ENCODE results near the gene FHIT. TPM values are rescaled to one million over a fixed set of nuclear protein-coding genes. Genes with fewer than 3 reads are reported as not detected.
A peak's percentile ranks its signal among the peaks of the same experiment; 100 is the strongest.

Gene FHIT
- polyA plus RNA-seq, 1 donor from 2014 or later: 17.3 TPM

GRCh38 chr3:59734061-59734460, 1517.2 kb downstream of the FHIT start:
- Mint-ChIP-seq H3K9me3 (no peaks in the 10 kb centered on the region), H3K36me3 (no peaks in the 10 kb centered on the region), H3K27me3 (peaks cover 2% of the 10 kb centered on the region), H3K4me3 (no peak overlapping the region), H3K27ac (no peak overlapping the region), H3K4me1 (peaks cover 6 to 11% (median 8%) of the 10 kb centered on the region in 3 donors)

- H3K4me1 Mint-ChIP-seq: peaks cover 6 to 11% (median 8%) of the 10 kb centered on the region in 3 donors
- peaks cover 2% of the 10 kb centered on the region for H3K27me3 Mint-ChIP-seq
- H3K27ac Mint-ChIP-seq: no peak overlapping the region
- no peak overlapping the region for H3K4me3 Mint-ChIP-seq
- no peaks in the 10 kb centered on the region for H3K9me3 Mint-ChIP-seq
- H3K36me3 Mint-ChIP-seq: no peaks in the 10 kb centered on the region
Measured at GRCh38 chr3:59733041-59733809, 1518.0 kb downstream of the FHIT start.

GRCh38 chr3:59731943-59732342, 1519.3 kb downstream of the FHIT start:
- H3K4me3 Mint-ChIP-seq: peak overlapping the region in 1 of 4 donors; percentile 18
- no peaks in the 10 kb centered on the region for H3K9me3 Mint-ChIP-seq
- no peak overlapping the region for H3K27ac Mint-ChIP-seq

GRCh38 chr3:59730591-59730990, 1520.7 kb downstream of the FHIT start:
- Mint-ChIP-seq H3K27ac (no peak overlapping the region), H3K4me3 (no peak overlapping the region), H3K27me3 (peaks cover 2% of the 10 kb centered on the region)

More at GRCh38 chr3:59731943-59732342, 1519.3 kb downstream of the FHIT start:
- Mint-ChIP-seq H3K36me3 (no peaks in the 10 kb centered on the region), H3K4me1 (peaks cover 6 to 11% (median 8%) of the 10 kb centered on the region in 3 donors), H3K27me3 (peaks cover 2% of the 10 kb centered on the region)

GRCh38 chr3:59728587-59728908, 1522.7 kb downstream of the FHIT start:
- no peak overlapping the region for H3K4me3 Mint-ChIP-seq
- H3K27me3 Mint-ChIP-seq: peaks cover 2% of the 10 kb centered on the region
- peaks cover 6 to 11% (median 8%) of the 10 kb centered on the region in 3 donors for H3K4me1 Mint-ChIP-seq
- no peak overlapping the region for H3K27ac Mint-ChIP-seq
- peaks cover 0 to 4% (median 0%) of the 10 kb centered on the region in 3 donors for H3K9me3 Mint-ChIP-seq
- H3K36me3 Mint-ChIP-seq: no peaks in the 10 kb centered on the region

More at GRCh38 chr3:59730591-59730990, 1520.7 kb downstream of the FHIT start:
- Mint-ChIP-seq H3K9me3 (no peaks in the 10 kb centered on the region), H3K36me3 (no peaks in the 10 kb centered on the region), H3K4me1 (peaks cover 6 to 11% (median 8%) of the 10 kb centered on the region in 3 donors)

GRCh38 chr3:59727902-59728586, 1523.2 kb downstream of the FHIT start:
- peaks cover 6 to 11% (median 8%) of the 10 kb centered on the region in 3 donors for H3K4me1 Mint-ChIP-seq
- H3K27me3 Mint-ChIP-seq: peaks cover 2% of the 10 kb centered on the region
- H3K27ac Mint-ChIP-seq: no peak overlapping the region
- peaks cover 0 to 4% (median 0%) of the 10 kb centered on the region in 3 donors for H3K9me3 Mint-ChIP-seq
- H3K36me3 Mint-ChIP-seq: no peaks in the 10 kb centered on the region
- H3K4me3 Mint-ChIP-seq: no peak overlapping the region

GRCh38 chr3:59726279-59726678, 1525.0 kb downstream of the FHIT start:
- Mint-ChIP-seq H3K27ac (no peak overlapping the region), H3K4me1 (no peaks in the 10 kb centered on the region), H3K36me3 (no peaks in the 10 kb centered on the region), H3K27me3 (no peaks in the 10 kb centered on the region), H3K4me3 (no peak overlapping the region), H3K9me3 (peaks cover 0 to 4% (median 0%) of the 10 kb centered on the region in 3 donors)

- H3K27me3 Mint-ChIP-seq: no peaks in the 10 kb centered on the region
Measured at GRCh38 chr3:59717679-59718205, 1533.5 kb downstream of the FHIT start.

GRCh38 chr3:59714066-59714465, 1537.2 kb downstream of the FHIT start:
- Mint-ChIP-seq H3K36me3 (no peaks in the 10 kb centered on the region), H3K27me3 (peaks cover 3% of the 10 kb centered on the region), H3K9me3 (peaks cover 2 to 7% (median 7%) of the 10 kb centered on the region in 3 donors), H3K4me1 (no peaks in the 10 kb centered on the region), H3K27ac (no peak overlapping the region), H3K4me3 (no peak overlapping the region)

More at GRCh38 chr3:59717679-59718205, 1533.5 kb downstream of the FHIT start:
- H3K36me3 Mint-ChIP-seq: no peaks in the 10 kb centered on the region
- no peaks in the 10 kb centered on the region for H3K4me1 Mint-ChIP-seq
- no peak overlapping the region for H3K4me3 Mint-ChIP-seq
- H3K9me3 Mint-ChIP-seq: peaks cover 2 to 7% (median 6%) of the 10 kb centered on the region in 3 donors
- H3K27ac Mint-ChIP-seq: no peak overlapping the region

GRCh38 chr3:59710554-59710953, 1540.7 kb downstream of the FHIT start:
- H3K9me3 Mint-ChIP-seq: peaks cover 2 to 10% (median 7%) of the 10 kb centered on the region in 3 donors
- no peaks in the 10 kb centered on the region for H3K4me1 Mint-ChIP-seq
- peaks cover 3% of the 10 kb centered on the region for H3K27me3 Mint-ChIP-seq
- H3K36me3 Mint-ChIP-seq: no peaks in the 10 kb centered on the region
- no peak overlapping the region for H3K27ac Mint-ChIP-seq
- H3K4me3 Mint-ChIP-seq: no peak overlapping the region

GRCh38 chr3:59709702-59710553, 1541.3 kb downstream of the FHIT start:
- H3K4me3 Mint-ChIP-seq: no peak overlapping the region
- peaks cover 3% of the 10 kb centered on the region for H3K27me3 Mint-ChIP-seq
- no peaks in the 10 kb centered on the region for H3K36me3 Mint-ChIP-seq
- peaks cover 2 to 10% (median 7%) of the 10 kb centered on the region in 3 donors for H3K9me3 Mint-ChIP-seq
- H3K4me1 Mint-ChIP-seq: no peaks in the 10 kb centered on the region
- no peak overlapping the region for H3K27ac Mint-ChIP-seq

- no peak overlapping the region for H3K4me3 Mint-ChIP-seq
- no peak overlapping the region for H3K27ac Mint-ChIP-seq
- no peaks in the 10 kb centered on the region for H3K36me3 Mint-ChIP-seq
- H3K9me3 Mint-ChIP-seq: peaks cover 0 to 8% (median 4%) of the 10 kb centered on the region in 3 donors
- peaks cover 3% of the 10 kb centered on the region for H3K27me3 Mint-ChIP-seq
- no peaks in the 10 kb centered on the region for H3K4me1 Mint-ChIP-seq
Measured at GRCh38 chr3:59708202-59708601, 1543.0 kb downstream of the FHIT start.

- no peaks in the 10 kb centered on the region for H3K36me3 Mint-ChIP-seq
- H3K27ac Mint-ChIP-seq: no peak overlapping the region
- H3K4me3 Mint-ChIP-seq: no peak overlapping the region
- H3K27me3 Mint-ChIP-seq: no peaks in the 10 kb centered on the region
- H3K4me1 Mint-ChIP-seq: peaks cover 0 to 1% (median 0%) of the 10 kb centered on the region in 3 donors
- peaks cover 0 to 3% (median 0%) of the 10 kb centered on the region in 3 donors for H3K9me3 Mint-ChIP-seq
Measured at GRCh38 chr3:59704292-59704691, 1547.0 kb downstream of the FHIT start.

GRCh38 chr3:59699648-59700320, 1551.5 kb downstream of the FHIT start:
- Mint-ChIP-seq H3K9me3 (no peaks in the 10 kb centered on the region), H3K36me3 (no peaks in the 10 kb centered on the region), H3K4me1 (peaks cover 0 to 1% (median 0%) of the 10 kb centered on the region in 3 donors), H3K27ac (no peak overlapping the region), H3K4me3 (no peak overlapping the region), H3K27me3 (no peaks in the 10 kb centered on the region)

Measured in IgD-negative memory B cell (primary cell).